Medulla oblongata (tissue), 1 donor: ENCODE measurements around the gene CPLX3.

Experiments used
- DNase-seq: peaks from one replicate; pipeline ENCODE4 v3.0.0-alpha.2; 2015; ENCODE audit errors: extremely low spot score

Gene CPLX3

DNA sequence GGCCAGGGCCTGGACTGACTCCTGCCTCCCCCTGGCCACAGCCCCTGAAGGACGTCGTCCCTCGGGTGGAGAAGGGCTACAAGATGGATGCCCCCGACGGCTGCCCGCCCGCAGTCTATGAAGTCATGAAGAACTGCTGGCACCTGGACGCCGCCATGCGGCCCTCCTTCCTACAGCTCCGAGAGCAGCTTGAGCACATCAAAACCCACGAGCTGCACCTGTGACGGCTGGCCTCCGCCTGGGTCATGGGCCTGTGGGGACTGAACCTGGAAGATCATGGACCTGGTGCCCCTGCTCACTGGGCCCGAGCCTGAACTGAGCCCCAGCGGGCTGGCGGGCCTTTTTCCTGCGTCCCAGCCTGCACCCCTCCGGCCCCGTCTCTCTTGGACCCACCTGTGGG lies 24.1 kb upstream of the CPLX3 start:
- DNase-seq, result no peak

DNA sequence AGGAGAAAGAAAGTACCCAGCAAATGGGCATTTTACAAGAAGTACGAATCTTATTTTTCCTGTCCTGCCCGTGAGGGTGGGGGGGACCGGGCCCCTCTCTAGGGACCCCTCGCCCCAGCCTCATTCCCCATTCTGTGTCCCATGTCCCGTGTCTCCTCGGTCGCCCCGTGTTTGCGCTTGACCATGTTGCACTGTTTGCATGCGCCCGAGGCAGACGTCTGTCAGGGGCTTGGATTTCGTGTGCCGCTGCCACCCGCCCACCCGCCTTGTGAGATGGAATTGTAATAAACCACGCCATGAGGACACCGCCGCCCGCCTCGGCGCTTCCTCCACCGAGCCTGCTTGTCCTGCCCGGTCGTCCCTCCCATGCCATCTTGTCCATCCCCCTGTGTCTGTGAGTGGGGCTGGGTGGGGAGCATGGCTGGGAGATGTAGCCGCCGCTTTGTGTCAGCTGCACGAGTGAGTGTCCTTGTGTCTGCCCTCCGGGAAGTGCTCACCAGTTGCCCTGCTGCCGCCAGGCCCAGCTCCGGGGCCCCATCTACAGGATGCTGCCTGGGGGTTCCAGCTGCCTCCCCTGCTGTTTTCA lies 23.5 kb upstream of the CPLX3 start:
- DNase-seq, result no peak

DNA sequence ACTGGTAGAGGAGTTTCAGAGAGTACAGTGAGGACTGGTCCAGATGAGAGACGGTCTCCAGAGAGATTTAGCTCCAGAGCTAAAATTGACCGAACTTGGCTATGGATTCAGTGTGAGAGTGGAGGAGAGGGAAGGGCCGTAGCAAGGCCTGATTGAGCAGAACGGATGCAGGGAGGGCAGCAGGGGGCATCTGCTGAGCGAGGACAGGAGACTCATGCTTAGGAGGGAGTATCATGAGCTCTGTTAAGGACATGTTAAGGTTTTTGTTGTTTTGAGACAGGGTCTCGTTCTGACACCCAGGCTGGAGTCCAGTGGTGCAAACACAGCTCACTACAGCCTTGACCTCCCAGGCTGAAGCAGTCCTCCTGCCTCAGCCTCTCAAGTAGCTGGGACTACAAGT lies 21.5 kb upstream of the CPLX3 start:
- no peak for DNase-seq

DNA sequence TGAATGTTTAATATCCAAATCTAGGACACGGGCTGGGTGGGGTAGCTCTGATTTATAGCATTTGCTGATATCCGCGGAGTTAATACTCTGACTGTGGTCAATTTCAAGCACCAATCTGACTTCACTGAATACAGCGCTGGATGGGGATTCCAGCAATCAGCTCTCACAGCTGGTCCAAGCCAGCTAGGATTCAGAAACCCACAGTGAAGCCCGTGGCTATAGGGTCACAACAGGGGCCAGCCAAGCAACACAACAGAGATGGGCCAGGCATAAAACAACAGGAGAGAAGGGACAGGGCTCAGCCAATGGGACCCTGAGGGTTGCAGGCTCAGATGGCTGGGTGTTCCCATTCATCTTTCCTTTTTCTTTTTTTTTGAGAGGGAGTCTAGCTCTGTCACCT lies 19.1 kb upstream of the CPLX3 start:
- no peak for DNase-seq

DNA sequence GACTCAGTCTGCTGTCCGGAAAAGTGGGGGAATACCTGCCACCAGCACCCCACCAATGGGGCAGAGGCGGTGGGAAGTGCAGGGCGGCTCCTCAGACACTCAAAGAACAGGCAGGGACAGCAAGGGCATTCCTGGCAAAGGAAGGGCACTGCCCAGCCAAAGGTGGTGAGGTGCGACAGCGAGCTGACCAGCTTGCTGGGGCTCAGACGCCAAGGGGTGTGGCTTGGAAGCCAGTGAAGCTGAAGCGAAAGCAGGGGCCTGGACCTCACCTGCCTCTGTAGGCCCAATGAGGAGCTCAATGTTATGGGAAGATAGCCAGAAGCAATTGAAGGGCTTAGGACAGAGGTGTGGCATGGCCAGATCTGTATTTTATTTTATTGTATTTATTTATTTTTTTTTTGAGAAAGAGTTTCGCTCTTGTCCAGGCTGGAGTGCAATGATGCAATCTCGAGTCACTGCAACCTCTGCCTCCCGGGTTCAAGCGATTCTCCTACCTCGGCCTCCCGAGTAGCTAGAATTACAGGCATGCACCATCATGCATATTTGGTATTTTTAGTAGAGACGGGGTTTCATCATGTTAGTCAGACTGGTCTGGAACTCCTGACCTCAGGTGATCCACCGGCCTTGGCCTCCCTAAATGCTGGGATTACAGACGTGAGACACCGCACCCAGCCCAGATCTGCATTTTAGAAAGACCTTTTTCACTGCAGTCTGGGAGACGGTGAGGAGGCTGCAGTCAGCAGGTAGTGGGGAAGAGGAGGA lies 18.2 kb upstream of the CPLX3 start:
- no peak for DNase-seq

DNA sequence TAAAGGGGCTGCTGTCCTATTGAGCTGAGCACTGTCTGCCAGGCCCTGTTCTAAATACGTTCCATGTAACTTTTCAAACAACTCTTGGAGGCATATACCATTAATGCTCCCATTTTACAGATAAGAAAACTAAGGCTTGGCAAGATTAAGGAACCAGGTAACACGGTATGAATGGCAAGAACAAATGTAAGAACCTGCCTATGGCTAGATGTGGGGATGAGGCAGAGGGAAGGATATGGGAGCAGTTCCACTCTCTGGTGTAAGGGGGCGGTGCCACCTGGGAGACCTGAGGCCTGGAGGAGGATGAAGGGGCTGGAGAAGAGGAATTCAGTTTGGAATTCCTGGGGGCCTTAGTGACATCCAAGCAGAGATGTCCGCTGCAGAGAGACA lies 17.6 kb upstream of the CPLX3 start:
- DNase-seq, result no peak

DNA sequence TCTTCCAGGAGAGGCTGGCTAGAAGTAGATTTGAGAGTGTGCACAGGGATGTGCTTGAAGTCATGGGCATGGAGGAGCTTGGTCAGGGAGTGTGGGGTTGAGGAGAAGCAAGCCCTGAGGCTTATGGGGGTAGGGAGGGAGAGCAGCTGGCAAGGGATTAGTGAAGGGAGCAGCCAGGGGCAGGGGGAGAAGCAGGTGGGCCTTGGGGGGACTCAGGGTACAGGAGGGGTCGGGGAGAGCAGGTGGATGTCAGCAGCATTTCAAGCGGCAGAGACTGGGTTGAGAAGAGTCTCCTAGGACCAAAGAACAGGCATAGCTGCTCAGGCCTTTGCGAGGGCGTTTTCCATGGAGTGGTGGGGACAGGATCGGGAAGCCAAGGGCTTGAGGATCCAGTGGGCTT lies 17.2 kb upstream of the CPLX3 start:
- no peak for DNase-seq

DNA sequence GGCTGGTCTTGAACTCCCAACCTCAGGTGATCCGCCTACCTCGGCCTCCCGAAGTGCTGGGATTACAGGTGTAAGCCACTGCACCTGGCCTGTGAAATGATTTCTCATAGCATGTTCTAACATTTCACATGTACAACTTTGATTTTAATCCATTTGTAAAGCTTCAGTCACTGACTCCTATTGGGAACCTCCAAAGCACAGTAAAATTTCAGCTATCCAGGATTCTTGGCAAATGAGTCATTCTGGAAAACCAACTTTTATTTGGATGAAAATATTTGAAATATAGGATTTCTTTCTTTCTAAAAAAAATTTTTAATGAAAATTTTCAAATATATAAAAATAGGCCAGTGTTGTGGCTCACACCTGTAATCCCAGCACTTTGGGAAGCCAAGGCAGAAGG lies 16.5 kb upstream of the CPLX3 start:
- no peak for DNase-seq

DNA sequence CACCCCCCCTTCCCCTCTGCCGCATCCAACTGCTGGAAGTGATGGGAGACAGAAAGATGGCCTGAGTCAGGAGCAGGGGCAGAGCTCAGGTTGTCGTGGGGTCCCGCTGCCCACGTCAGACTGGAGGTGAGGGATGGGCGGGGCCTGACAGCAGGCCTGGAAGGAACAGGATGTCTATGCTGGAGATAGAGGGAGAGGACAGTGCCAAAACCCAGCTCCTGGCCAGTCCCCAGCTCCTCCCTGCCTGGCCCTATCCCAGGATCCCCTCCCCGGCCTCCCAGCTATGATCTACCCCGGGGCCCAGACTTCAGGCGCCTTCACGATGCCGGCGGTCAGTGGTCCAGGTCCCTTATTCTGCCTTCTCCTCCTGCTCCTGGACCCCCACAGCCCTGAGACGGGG lies 13.9 kb upstream of the CPLX3 start, which contains the start of gene LMAN1L:
TSS of gene LMAN1L (plus strand) at position 303 of the 400 bp plus-strand sequence. CDS start at position 323, 20 bp downstream.
- DNase-seq, result no peak

DNA sequence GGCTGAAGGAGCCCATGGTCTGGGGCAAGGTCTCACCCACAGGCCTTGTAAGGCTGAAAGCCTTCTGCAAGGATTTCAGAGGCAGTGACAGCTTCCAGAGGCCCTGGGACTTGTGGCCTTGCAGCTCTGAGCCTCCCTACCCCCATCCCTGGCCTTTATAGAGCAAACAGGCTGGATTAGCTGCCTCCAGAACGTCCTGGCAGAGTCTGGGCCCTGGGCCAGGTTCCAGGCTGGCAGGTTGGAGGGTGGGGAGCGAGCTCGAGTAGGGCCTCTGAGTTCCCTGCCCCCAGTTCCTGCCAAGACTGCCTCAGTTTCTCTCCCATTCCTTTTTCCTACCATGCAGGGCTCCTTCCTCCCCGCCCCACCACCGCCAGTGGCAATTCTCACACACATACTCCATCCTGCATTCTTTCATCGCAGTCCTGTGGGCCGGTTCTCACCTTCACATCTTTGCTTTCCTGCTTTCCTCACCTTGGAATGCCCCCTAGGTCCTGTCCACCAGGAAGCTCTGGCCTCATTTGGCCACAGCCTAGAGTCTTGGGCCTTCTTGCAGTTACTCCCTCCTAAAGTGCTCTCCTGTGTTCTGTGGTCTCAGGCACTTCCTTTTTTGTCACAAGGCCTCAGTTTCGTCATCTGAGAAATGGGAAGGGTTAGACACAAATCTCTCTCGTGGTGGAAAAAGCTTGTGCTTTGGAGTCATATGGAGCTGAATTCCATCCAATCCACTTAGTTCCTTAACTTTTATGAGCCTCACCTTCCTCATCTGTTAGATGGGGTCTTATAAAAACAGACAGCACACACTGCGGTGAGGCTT lies 11.1 kb upstream of the CPLX3 start:
- peak; percentile 47 for DNase-seq

DNA sequence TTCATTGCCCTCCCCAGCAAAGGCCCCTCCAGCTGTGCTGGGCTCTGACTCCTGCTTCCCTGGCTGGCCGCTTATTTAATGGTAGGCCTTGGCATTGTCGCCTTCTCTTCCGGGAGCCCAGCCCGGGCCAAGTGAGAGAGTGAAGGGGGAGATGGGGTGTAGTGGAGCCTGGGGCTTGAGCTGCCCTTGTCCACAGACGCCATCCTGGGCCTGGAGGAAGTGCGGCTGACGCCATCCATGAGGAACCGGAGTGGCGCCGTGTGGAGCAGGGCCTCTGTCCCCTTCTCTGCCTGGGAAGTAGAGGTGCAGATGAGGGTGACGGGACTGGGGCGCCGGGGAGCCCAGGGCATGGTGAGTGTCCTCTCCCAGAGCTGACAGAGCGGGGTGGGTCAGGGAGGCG lies 10.5 kb upstream of the CPLX3 start:
- DNase-seq, result peak; percentile 54

DNA sequence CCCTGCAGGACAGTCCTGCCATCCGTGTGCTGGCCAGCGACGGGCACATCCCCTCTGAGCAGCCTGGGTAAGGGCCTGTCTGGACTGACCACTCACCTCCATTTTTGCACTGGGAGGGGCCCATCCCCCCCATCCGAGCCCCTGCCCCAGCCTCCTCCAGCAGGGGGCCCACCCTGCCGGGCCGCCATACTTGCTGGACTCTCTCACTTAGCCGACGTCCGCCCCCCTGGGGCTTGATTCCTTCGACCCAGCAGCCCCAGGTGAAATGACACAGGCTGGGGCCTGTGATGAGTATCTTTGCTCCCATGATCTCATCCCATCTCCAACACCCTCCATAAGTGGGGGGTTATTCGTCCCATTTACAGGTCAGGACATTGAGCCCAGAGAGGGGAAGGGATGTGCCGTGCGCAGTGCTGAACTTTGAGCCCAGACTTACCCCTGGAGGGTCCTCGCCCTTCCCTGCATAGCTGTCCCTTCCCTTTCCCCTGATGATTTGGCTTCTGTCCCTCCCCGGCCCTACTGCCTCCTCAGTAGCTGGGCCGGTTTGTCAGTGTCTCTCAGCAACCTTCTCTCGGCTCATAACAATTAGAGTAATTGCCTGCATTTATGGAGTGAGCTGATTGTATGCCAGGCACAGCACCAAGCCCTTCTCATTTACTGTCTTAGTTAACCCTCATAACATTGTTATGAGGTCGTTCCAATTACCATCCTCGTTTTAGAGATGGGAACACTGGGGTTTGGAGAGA lies 9.6 kb upstream of the CPLX3 start:
- DNase-seq, result peak; percentile 33

DNA sequence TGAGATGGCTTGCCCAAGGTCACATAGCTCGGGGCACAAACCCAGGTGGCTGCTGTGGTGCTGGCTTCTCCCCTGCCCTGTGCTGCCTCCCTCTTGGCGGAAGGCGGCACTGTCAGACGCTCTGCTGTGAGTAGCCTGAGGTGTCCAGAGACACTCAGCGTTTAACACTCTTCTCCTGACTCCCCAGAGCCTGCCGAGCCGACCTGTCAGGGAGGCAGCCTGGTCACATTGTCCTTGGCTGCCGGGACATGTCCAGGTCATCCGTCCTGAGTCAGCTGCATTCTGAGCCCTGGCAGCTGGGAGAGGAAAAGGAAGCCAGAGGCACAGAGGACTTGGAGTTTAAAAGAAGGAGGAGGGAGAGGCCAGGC lies 9.1 kb upstream of the CPLX3 start:
- peak; percentile 66 for DNase-seq

DNA sequence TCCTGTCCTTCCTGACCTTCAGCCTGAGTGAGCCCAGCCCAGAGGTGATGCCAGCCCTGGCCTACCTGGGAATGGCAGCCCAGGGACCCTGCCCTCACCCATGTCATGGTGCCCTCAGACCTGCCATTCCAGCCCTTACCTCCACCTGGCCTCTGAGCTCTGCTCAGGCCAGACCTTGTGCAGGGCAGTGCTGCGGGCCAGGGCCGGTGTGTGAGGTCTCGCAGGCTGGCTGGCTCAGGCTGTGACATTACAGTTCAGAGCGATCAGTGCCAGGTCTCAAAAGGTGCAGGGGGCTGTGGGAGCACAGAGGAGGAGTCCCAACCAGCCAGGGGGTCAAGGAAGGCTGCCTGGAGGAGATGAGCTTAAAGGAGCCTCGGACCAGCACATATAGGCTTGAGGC lies 6.4 kb upstream of the CPLX3 start:
- no peak for DNase-seq

DNA sequence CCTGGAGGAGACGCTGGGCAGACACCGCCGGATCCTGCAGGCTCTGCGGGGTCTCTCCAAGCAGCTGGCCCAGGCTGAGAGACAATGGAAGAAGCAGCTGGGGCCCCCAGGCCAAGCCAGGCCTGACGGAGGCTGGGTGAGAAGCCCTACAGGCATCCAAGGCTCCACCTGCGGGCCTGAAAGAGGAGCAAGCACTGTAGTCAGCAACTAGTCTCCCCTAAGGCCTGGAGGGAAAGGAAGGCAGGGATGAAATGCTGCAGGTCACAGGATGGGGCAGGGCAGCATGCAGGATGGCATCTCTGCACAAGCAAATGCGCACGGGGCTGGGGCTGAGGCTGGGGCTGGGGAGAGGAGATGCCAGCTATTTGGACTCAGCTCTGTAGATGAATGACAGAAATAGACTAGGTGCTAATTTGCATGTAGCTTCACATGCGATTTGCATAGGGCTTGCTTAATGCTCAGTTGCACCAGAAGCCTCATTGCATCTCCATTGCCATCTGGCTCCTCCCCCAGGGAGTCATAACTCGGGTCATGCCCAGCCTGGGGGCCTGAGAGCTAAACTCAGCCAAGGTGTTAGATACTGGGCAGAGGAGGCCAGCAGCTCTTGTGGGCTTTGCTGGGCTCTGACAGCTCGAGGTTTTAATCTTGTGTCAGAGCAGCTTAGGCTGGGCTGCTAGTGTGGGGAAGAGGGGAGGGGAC lies 5.2 kb upstream of the CPLX3 start:
- no peak for DNase-seq

DNA sequence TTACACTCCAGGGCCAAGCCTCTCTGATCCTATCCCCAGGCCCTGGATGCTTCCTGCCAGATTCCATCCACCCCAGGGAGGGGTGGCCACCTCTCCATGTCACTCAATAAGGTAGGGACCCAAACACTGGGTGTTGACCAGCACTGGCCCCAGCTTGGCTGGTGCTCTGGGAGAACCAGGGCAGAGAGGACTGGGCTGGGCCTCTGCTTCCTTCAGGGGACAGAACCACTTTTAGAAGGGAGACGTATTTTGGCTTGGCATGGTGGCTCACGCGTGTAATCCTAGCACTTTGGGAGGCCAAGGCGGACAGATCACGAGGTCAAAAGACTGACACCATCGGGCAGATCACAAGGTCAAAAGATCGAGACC lies 4.7 kb upstream of the CPLX3 start:
- no peak for DNase-seq

DNA sequence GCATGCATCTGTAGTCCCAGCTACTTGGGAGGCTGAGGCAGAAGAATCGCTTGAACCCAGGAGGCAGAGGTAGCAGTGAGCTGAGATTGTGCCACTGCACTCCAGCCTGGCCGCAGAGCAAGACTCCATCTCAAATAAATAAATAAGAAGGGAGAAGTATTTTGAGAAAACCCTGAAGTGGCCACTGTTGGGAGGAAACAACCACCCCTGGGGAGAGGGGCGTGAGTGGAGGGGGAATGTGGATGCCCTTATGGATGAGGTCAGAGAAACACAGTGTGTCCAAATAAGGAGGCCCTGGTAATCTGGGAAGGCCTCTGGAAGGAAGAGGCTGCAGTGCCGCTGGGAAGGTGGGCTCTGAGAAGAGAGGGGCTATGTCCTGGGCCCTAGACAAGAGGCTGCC lies 4.2 kb upstream of the CPLX3 start:
- DNase-seq, result no peak

DNA sequence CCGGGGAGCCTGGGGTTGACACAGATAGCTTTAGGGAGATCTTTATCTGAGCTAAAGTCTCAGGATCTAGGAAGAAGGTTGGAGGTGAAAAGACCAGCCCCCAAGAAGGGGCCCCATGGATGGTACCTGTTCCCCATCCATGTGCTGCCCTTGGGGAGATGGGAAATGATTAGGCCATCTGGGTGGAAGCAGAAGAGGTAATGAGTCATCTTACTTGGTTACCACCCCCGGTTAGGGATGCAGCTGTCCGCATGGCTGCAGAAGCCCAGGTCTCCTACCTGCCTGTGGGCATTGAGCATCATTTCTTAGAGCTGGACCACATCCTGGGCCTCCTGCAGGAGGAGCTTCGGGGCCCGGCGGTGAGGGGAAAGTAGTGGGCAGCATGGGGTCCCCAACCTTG lies 3.1 kb upstream of the CPLX3 start:
- no peak for DNase-seq

DNA sequence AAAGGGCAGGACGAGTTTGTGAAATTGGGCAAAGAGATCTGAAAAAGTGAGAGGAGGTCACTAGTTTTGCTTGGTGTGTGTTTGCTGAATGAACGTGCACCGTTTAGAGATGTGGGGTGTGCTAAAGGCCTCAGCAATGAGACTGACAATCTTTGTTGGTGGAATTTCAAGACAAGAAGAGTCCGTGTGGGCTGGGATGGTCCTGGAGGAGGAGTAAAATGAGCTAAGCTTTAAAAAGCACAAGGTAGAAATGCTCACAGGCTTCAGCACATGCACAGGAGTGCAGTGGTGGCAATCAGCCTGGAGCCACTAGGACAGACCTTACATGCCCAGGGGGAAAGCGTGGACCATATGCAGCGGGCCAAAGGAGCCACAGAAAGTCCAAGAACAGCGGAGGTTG lies 1.5 kb upstream of the CPLX3 start:
- DNase-seq, result no peak

DNA sequence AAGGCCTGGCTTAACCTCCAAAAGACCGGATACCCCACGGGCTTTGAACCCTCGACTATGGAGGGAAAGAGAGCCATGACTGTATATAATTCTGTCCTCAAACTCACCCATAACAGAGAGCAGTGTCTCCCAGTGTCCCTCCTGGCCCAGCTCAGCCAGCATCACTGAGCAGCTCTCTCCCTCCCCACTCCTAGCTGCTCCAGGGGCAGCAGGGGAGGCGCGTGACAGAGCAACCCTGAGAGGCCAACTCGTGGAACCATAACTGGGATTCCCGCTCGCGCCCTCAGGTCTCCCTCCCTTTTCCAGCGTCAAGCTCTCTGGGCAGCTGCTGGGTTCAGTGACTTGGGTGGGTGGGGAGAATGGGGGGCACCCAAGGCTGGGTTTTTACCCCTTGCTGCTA lies 561 bp upstream of the CPLX3 start:
- no peak for DNase-seq

DNA sequence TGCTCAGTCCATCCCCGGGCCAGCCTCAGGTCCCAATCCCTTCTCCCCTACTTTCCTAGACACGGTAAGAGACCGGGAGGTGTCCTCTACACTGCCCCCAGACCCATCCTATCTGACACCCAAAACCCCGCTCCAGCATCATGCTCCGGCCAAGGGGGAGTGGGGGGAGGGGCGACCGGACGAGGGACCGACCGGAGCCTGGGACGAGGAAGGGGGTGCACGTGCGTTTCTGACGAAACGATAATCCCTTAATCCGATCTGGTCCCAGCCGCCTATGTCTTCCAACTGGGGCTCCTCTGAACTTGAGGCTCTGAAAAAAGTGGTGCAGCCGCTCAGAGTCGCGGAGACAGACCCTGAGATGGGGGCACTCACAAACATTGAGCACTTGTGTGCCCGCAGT lies 494 bp downstream of the CPLX3 start:
- no peak for DNase-seq

DNA sequence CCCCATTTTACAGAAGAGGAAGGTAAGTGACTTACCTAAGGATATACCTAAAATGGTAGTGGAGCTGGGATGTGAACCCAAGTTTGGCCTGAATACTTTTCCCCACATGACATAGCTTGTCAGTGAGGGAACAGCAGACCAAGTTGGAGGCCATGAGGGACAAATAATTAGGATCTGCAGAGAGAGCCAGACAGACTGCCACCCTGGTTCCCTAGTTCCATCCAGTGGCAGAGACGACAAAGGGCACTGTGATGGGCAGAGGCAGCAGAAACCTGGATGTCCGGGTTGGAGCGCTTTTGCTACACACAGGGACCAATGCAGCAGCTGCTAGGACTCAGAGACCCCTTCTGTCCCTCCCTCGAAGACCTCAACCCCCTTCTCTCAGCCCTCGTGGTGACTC lies 1.2 kb downstream of the CPLX3 start:
- no peak for DNase-seq
